K562 (cell line): ENCODE measurements around the gene ZFAND2B. TPM values are rescaled to one million over a fixed set of nuclear protein-coding genes. Genes with fewer than 3 reads are reported as not detected.

Experiments used
- BCOR ChIP-seq: fragments of 450-650 bp; IDR thresholded peaks from 2 replicates; pipeline ENCODE4 v1.6.1; 2016
- BRF1 ChIP-seq: IDR thresholded peaks from 3 replicates; pipeline ENCODE4 v1.6.1; 2011; ENCODE audit warnings: borderline replicate concordance, mild to moderate bottlenecking; ENCODE audit not compliant: insufficient read length; ENCODE audit errors: extremely low read depth
- KAT8 ChIP-seq: fragments of 450-650 bp; IDR thresholded peaks from 2 replicates; pipeline ENCODE4 v1.6.1; 2016; ENCODE audit warnings: low read depth, mild to moderate bottlenecking
- polyA plus RNA-seq, 8 experiments: library from polyadenylated mRNA; depleted of rRNA in 4 of 8; stranded (reverse) in 5 of 8; unstranded in 3 of 8; fragments of >200 nt; fragmentation: Nextera tagmentation in 2 of 8; fragmentation: Illumina TruSeq in 1 of 8; extraction: Ambion mirVana in 2 of 8; extraction: Trizol in 1 of 8; gene quantifications; 2 replicates each; pipeline versions ENCODE4 v1.2.1 to v1.2.3, GENCODE V29; 2011 to 2014; ENCODE audit warnings: inconsistent platforms in 1 of 8, missing spikeins in 1 of 8
- total RNA-seq, 7 experiments: library from RNA; depleted of rRNA in 6 of 7; stranded (reverse); fragments of >200 nt in 6 of 7; fragmentation: Illumina TruSeq in 2 of 7; extraction: Trizol in 2 of 7; gene quantifications; 2 replicates each; pipeline versions ENCODE4 v1.2.1 to v1.2.3, GENCODE V29; 2011 to 2021; ENCODE audit warnings: low replicate concordance in 1 of 7
- TF ChIP-seq, protein P1 (sequence below), 3 experiments: fragments of 200-800 bp in 1 of 3; fragments of 250-450 bp in 1 of 3; fragments of 450-650 bp in 1 of 3; sonication (Bioruptor Pico) in 1 of 3; sonication (Bioruptor generic) in 1 of 3; formaldehyde crosslinking in 1 of 3; IDR thresholded peaks; 2 replicates each; pipeline versions ENCODE4 v1.6.1 to v1.8.0; 2016 to 2022; ENCODE audit warnings: mild to moderate bottlenecking in 2 of 3, missing genetic modification characterization in 2 of 3, missing compliant biosample characterization in 1 of 3, moderate library complexity in 1 of 3
- TF ChIP-seq, protein P2 (sequence below): fragments of 250-450 bp; sonication (Bioruptor Pico); IDR thresholded peaks from 2 replicates; pipeline ENCODE4 v1.4.0; 2020; ENCODE audit warnings: mild to moderate bottlenecking, moderate library complexity
- TF ChIP-seq, protein P3 (sequence below): sonication (generic); formaldehyde crosslinking; IDR thresholded peaks from 2 replicates; pipeline ENCODE4 v1.8.1; 2023; ENCODE audit warnings: missing genetic modification reagents, mild to moderate bottlenecking, borderline replicate concordance

The ZFAND2B gene
- total and polyA plus RNA-seq, 9 of the 15 experiments (the other 6 are each of a cell fraction or from before 2014, with no cell fraction given): 9.9 to 33.3 (median 26.1) TPM

DNA sequence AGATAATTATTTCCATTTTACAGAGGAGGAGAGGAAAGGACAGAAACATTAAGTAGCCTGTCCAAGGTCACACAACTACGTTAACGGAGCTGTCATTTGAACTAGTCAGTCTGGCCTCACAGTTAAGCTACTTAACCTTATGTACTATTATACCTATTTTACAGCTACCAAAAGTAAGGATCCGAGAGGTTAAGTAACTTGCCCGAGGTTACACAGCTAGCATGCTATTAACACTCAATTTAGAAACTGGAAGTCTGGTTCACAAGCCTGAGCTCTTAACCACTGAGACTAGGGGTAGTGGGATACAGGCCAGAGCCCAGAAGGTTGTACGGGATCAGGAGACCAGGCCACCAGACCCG is 38.2 kb downstream of the ZFAND2B start (continued):
- TF ChIP-seq BCOR (peak; percentile 66; the same call in 1 of the 2 replicates), KAT8 (no peak), BRF1 (no peak)
- TF ChIP-seq, protein P1, sequence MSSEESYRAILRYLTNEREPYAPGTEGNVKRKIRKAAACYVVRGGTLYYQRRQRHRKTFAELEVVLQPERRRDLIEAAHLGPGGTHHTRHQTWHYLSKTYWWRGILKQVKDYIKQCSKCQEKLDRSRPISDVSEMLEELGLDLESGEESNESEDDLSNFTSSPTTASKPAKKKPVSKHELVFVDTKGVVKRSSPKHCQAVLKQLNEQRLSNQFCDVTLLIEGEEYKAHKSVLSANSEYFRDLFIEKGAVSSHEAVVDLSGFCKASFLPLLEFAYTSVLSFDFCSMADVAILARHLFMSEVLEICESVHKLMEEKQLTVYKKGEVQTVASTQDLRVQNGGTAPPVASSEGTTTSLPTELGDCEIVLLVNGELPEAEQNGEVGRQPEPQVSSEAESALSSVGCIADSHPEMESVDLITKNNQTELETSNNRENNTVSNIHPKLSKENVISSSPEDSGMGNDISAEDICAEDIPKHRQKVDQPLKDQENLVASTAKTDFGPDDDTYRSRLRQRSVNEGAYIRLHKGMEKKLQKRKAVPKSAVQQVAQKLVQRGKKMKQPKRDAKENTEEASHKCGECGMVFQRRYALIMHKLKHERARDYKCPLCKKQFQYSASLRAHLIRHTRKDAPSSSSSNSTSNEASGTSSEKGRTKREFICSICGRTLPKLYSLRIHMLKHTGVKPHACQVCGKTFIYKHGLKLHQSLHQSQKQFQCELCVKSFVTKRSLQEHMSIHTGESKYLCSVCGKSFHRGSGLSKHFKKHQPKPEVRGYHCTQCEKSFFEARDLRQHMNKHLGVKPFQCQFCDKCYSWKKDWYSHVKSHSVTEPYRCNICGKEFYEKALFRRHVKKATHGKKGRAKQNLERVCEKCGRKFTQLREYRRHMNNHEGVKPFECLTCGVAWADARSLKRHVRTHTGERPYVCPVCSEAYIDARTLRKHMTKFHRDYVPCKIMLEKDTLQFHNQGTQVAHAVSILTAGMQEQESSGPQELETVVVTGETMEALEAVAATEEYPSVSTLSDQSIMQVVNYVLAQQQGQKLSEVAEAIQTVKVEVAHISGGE (CRISPR knock-in tag; IDR thresholded peaks at IDR 0.05): no peak
- TF ChIP-seq, protein P2, sequence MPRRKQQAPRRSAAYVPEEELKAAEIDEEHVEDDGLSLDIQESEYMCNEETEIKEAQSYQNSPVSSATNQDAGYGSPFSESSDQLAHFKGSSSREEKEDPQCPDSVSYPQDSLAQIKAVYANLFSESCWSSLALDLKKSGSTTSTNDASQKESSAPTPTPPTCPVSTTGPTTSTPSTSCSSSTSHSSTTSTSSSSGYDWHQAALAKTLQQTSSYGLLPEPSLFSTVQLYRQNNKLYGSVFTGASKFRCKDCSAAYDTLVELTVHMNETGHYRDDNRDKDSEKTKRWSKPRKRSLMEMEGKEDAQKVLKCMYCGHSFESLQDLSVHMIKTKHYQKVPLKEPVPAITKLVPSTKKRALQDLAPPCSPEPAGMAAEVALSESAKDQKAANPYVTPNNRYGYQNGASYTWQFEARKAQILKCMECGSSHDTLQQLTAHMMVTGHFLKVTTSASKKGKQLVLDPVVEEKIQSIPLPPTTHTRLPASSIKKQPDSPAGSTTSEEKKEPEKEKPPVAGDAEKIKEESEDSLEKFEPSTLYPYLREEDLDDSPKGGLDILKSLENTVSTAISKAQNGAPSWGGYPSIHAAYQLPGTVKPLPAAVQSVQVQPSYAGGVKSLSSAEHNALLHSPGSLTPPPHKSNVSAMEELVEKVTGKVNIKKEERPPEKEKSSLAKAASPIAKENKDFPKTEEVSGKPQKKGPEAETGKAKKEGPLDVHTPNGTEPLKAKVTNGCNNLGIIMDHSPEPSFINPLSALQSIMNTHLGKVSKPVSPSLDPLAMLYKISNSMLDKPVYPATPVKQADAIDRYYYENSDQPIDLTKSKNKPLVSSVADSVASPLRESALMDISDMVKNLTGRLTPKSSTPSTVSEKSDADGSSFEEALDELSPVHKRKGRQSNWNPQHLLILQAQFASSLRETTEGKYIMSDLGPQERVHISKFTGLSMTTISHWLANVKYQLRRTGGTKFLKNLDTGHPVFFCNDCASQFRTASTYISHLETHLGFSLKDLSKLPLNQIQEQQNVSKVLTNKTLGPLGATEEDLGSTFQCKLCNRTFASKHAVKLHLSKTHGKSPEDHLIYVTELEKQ (CRISPR knock-in tag): no peak
- TF ChIP-seq, protein P3, sequence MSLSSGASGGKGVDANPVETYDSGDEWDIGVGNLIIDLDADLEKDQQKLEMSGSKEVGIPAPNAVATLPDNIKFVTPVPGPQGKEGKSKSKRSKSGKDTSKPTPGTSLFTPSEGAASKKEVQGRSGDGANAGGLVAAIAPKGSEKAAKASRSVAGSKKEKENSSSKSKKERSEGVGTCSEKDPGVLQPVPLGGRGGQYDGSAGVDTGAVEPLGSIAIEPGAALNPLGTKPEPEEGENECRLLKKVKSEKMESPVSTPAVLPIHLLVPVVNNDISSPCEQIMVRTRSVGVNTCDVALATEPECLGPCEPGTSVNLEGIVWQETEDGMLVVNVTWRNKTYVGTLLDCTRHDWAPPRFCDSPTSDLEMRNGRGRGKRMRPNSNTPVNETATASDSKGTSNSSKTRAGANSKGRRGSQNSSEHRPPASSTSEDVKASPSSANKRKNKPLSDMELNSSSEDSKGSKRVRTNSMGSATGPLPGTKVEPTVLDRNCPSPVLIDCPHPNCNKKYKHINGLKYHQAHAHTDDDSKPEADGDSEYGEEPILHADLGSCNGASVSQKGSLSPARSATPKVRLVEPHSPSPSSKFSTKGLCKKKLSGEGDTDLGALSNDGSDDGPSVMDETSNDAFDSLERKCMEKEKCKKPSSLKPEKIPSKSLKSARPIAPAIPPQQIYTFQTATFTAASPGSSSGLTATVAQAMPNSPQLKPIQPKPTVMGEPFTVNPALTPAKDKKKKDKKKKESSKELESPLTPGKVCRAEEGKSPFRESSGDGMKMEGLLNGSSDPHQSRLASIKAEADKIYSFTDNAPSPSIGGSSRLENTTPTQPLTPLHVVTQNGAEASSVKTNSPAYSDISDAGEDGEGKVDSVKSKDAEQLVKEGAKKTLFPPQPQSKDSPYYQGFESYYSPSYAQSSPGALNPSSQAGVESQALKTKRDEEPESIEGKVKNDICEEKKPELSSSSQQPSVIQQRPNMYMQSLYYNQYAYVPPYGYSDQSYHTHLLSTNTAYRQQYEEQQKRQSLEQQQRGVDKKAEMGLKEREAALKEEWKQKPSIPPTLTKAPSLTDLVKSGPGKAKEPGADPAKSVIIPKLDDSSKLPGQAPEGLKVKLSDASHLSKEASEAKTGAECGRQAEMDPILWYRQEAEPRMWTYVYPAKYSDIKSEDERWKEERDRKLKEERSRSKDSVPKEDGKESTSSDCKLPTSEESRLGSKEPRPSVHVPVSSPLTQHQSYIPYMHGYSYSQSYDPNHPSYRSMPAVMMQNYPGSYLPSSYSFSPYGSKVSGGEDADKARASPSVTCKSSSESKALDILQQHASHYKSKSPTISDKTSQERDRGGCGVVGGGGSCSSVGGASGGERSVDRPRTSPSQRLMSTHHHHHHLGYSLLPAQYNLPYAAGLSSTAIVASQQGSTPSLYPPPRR (CRISPR knock-in tag): no peak
